Left kidney (tissue), 2 donors: Measurements from ENCODE around the gene CRELD2. TPM values are rescaled to one million over a fixed set of nuclear protein-coding genes. Genes with fewer than 3 reads are reported as not detected.
A peak's percentile ranks its signal among the peaks of the same experiment; 100 is the strongest.

ENCODE experiments used
- DNase-seq: peaks from one replicate; pipeline ENCODE4 v3.0.0-alpha.2; 2013
- polyA plus RNA-seq: library from polyadenylated mRNA; unstranded; fragments of 120-200 nt; gene quantifications from one replicate; pipeline ENCODE4 v1.2.1, GENCODE V29; 2013; ENCODE audit not compliant: insufficient read length

The CRELD2 gene
- polyA plus RNA-seq, 1 donor: 24.9 TPM

GRCh38 chr22:49886346-49887063, 31.9 kb upstream of the CRELD2 start:
- DNase-seq: no peak

- no peak for DNase-seq
Observed at GRCh38 chr22:49887064-49887451, 31.4 kb upstream of the CRELD2 start.

- peak; percentile 56 for DNase-seq
Observed at GRCh38 chr22:49887702-49888101, 30.7 kb upstream of the CRELD2 start.

GRCh38 chr22:49889071-49889470, 29.4 kb upstream of the CRELD2 start:
- DNase-seq: no peak

GRCh38 chr22:49892226-49892899, 26.1 kb upstream of the CRELD2 start:
- DNase-seq: no peak

- no peak for DNase-seq
Observed at GRCh38 chr22:49893025-49893424, 25.4 kb upstream of the CRELD2 start.

GRCh38 chr22:49894322-49895054, 23.9 kb upstream of the CRELD2 start:
- DNase-seq: no peak

GRCh38 chr22:49896201-49896600, 22.2 kb upstream of the CRELD2 start:
- DNase-seq: no peak

- no peak for DNase-seq
Observed at GRCh38 chr22:49897015-49897684, 21.3 kb upstream of the CRELD2 start.

GRCh38 chr22:49899530-49899929, 18.9 kb upstream of the CRELD2 start:
- no peak for DNase-seq

- no peak for DNase-seq
Observed at GRCh38 chr22:49900441-49901230, 17.8 kb upstream of the CRELD2 start.

- no peak for DNase-seq
Observed at GRCh38 chr22:49901457-49901856, 17.0 kb upstream of the CRELD2 start.

- no peak for DNase-seq
Observed at GRCh38 chr22:49903322-49904039, 15.0 kb upstream of the CRELD2 start.

GRCh38 chr22:49904040-49904369, 14.4 kb upstream of the CRELD2 start:
- DNase-seq: no peak

GRCh38 chr22:49905465-49905864, 13.0 kb upstream of the CRELD2 start:
- no peak for DNase-seq

GRCh38 chr22:49906071-49906798, 12.2 kb upstream of the CRELD2 start:
- DNase-seq: no peak

- no peak for DNase-seq
Observed at GRCh38 chr22:49906799-49907290, 11.6 kb upstream of the CRELD2 start.

GRCh38 chr22:49907807-49908206, 10.6 kb upstream of the CRELD2 start:
- DNase-seq: no peak

- no peak for DNase-seq
Observed at GRCh38 chr22:49909476-49910205, 8.8 kb upstream of the CRELD2 start.
